Heart right ventricle (tissue), 16 donors: ENCODE results near the gene MZF1. TPM values are rescaled to one million over a fixed set of nuclear protein-coding genes. Genes with fewer than 3 reads are reported as not detected.

Experiments used
- ATAC-seq, 8 donors: fragments of 200-7000 bp; cut with Tn5 transposase; one replicate each; pipeline ENCODE4 v1.9.1; 2020; ENCODE audit warnings: mild to moderate bottlenecking in 8 of 8, moderate library complexity in 8 of 8, moderate number of reproducible peaks in 1 of 8
- DNase-seq, 2 donors: peaks; one replicate each; pipeline ENCODE4 v3.0.0-alpha.2; 2020
- H3K27ac ChIP-seq, 10 donors: fragments of 200-600 bp; sonication (generic) in 2 of 10; one replicate each; pipeline versions ENCODE4 v1.5.0 to v1.8.0; 2020 to 2022; ENCODE audit warnings: mild to moderate bottlenecking in 3 of 10
- H3K27me3 ChIP-seq, 7 donors: fragments of 200-600 bp; one replicate each; pipeline ENCODE4 v1.8.0; 2021 to 2022; ENCODE audit warnings: mild to moderate bottlenecking in 2 of 7
- H3K36me3 ChIP-seq, 9 donors: fragments of 200-600 bp; sonication (generic) in 1 of 9; one replicate each; pipeline versions ENCODE4 v1.5.0 to v1.8.0; 2020 to 2022; ENCODE audit warnings: mild to moderate bottlenecking in 2 of 9
- H3K4me1 ChIP-seq, 9 donors: fragments of 200-600 bp; sonication (generic) in 1 of 9; one replicate each; pipeline versions ENCODE4 v1.5.0 to v1.8.0; 2020 to 2022; ENCODE audit warnings: mild to moderate bottlenecking in 4 of 9
- H3K4me3 ChIP-seq, 10 donors: fragments of 200-600 bp; sonication (generic) in 2 of 10; one replicate each; pipeline versions ENCODE4 v1.5.0 to v1.8.0; 2020 to 2022; ENCODE audit warnings: mild to moderate bottlenecking in 7 of 10, moderate library complexity in 2 of 10
- H3K9me3 ChIP-seq, 11 donors: fragments of 200-600 bp in 10 of 11; sonication (generic) in 2 of 11; one replicate each; pipeline versions ENCODE4 v1.5.0 to v1.8.0; 2013 to 2022; ENCODE audit warnings: mild to moderate bottlenecking in 2 of 11, control low read depth in 1 of 11, moderate library complexity in 1 of 11
- WGBS, 2 donors: extraction: QIAGEN DNeasy Blood & Tissue Kit; methylation state at CpG; one replicate each; pipeline ENCODE4 v1.1.7; 2013; ENCODE audit warnings: inconsistent platforms in 1 of 2; 5-methylcytosine and 5-hydroxymethylcytosine counted together
- intact Hi-C, 10 donors: fragments of 100-400 bp; cut with DNase I; formaldehyde crosslinking; loops; one replicate each; pipeline versions ENCODE4 v1.11.1 to v1.14.2; 2022
- polyA plus RNA-seq, 2 donors: library from polyadenylated mRNA; stranded (reverse); fragments of 200-250 nt; gene quantifications; one replicate each; pipeline ENCODE4 v1.2.3, GENCODE V29; 2013
- total RNA-seq, 10 donors: library from RNA; stranded (reverse); fragmentation: NEBNext Ultra II Directional in 3 of 10; extraction: Animal tissue kit (Norgen Biotek cat#: 25700) in 3 of 10; gene quantifications; one replicate each; pipeline versions ENCODE4 v1.2.1 to v1.2.4, GENCODE V29; 2021 to 2023
- TF ChIP-seq, protein P1 (sequence below), 9 donors: fragments of 200-600 bp; sonication (generic) in 2 of 9; IDR thresholded peaks; one replicate each; pipeline versions ENCODE4 v1.5.0 to v1.8.0; 2021 to 2022; ENCODE audit warnings: antibody characterized with exemption in 9 of 9, mild to moderate bottlenecking in 5 of 9, moderate library complexity in 1 of 9
- donor health status: Arrhythmogenic right ventricular cardiomyopathy.
- donor health status: ischemic (EF 13 %, LVEDD 7.1; RV severe dilation, severe dysfunction).
- donor health status: healthy with polysubstance abuse.
- donor health status: DM: no; HTN: yes; CAD: no.
- donor health status: DM: no; HTN: no; CAD: no.
- donor health status: ischemic (EF 25% LVEDD 6.9; RV normal size, moderate dysfunction).
- donor health status: ischemic (EF 25% LVEDD 5.7; RV mildly dilated, moderate dysfunction).
- donor health status: healthy.
- donor health status: DM: yes; HTN: yes; CAD: no.
- donor health status: Ischemic cardiomyopathy.
- donor health status: ischemic (EF 35%, LVEDD 5.7; RV mildly dilated, moderate dysfunction).
- donor health status: nonischemic (EF 11% LVEDD 7.7; RV severe dilation, severe dysfunction).
- donor health status: DM: yes; HTN: yes; CAD: no.
- donor health status: PGD.
- donor health status: ischemic (EF 29% LVEDD 5.4; RV normal size, mild dysfunction).
- donor health status: nonischemic (EF 23%, LVEDD 6.1; RV moderate dilation, normal function).

Gene MZF1
- total and polyA plus RNA-seq, 12 donors, result 4.4 to 28.0 (median 8.3) TPM

DNA sequence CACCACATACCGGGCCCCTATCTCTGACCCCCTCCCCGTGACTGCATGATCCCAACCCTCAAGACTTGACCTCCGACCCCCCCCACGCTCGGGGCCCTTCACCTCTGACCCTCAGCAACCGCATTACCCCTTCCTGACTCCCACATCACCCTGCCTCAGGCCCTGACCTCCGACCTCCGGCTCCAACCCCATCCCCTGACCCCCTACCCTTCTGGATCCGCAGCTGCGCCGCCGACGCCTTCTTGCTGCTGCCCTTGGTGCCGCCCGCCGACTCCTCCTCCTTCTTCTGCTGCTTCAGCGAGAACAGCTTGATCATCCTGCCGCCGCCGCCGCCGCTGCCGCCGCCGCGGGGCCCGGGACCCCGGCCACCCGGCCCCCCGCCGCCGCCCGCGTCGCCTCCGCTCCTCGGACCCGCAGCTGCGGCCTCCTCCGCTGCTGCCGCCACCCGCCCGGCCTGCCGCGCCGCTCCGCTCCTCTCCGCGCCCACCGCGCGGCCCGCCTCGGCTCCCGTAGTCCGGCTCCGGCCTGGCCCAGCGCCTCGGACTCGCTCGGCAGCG lies 15.0 kb downstream of the MZF1 start, which contains the start of gene UBE2M:
Gene UBE2M, minus strand, starts transcription at position 546 of the 557 bp plus-strand sequence. Its CDS starts 230 bp downstream, at position 316.
- peak within 1 kb of the TSS; percentile 57 to 98 (median 76) for H3K4me3 ChIP-seq
- TF ChIP-seq, protein P1, sequence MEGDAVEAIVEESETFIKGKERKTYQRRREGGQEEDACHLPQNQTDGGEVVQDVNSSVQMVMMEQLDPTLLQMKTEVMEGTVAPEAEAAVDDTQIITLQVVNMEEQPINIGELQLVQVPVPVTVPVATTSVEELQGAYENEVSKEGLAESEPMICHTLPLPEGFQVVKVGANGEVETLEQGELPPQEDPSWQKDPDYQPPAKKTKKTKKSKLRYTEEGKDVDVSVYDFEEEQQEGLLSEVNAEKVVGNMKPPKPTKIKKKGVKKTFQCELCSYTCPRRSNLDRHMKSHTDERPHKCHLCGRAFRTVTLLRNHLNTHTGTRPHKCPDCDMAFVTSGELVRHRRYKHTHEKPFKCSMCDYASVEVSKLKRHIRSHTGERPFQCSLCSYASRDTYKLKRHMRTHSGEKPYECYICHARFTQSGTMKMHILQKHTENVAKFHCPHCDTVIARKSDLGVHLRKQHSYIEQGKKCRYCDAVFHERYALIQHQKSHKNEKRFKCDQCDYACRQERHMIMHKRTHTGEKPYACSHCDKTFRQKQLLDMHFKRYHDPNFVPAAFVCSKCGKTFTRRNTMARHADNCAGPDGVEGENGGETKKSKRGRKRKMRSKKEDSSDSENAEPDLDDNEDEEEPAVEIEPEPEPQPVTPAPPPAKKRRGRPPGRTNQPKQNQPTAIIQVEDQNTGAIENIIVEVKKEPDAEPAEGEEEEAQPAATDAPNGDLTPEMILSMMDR (IDR thresholded peaks at IDR 0.05), result no peak
- H3K9me3 ChIP-seq, result no peaks in the 10 kb centered on the region
- 0 to 1% methylated on average over 53 to 59 of the region's 62 CpGs for WGBS, 2 donors
- peaks cover 0 to 24% (median 11%) of the 10 kb centered on the region in 9 donors for H3K36me3 ChIP-seq
- ATAC-seq (no peak), DNase-seq (peak; percentile 62 to 63)
- H3K27me3 ChIP-seq, result peaks cover 0 to 21% (median 0%) of the 10 kb centered on the region in 7 donors
- H3K4me1 ChIP-seq, result peaks cover 37 to 76% (median 65%) of the 10 kb centered on the region in 9 donors
- peak within 1 kb of the TSS; percentile 98 to 100 (median 100) for H3K27ac ChIP-seq
- intact Hi-C loops, result no loop called here

DNA sequence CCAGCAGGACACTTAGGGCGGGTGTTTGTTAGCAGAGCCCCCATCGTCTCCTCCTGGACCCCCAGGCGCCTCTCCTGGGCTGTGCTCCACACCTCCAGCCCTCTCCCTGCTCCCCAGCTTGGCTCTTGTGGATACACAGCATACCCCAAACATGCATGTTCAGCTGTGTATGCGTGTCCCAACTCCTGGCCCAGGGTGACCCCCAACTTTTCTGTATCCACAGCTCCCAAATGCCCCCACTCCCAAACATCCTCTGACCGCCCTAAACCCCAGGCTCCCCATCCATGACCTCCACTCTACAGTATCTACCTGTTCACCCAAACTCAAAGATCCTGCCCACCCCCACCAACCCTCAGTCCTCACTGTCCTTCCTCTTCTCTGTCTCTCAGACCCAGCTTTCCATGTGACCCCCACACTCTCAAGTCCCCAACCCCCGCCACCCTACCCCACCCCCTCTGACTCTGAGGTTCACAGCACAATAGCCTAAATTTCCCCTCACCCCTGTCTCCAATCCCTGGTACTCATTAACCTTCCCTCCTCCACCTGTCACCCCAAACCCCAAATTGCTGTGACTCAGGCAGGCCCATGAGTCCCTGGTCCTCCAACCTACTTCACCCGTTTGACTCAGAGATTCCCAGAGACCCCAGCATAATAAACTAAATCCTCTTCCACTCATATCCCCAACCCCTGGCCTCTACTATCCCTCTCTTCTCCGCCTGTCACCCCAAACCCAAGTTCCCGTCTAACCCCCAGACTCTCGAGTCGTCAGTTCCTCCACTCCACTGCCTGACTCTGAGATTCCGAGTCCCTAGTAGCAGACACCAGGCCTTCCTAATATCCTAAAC lies 15.7 kb downstream of the MZF1 start:
- ATAC-seq (no peak), DNase-seq (no peak)
- Histone ChIP-seq H3K36me3 (peaks cover 0 to 31% (median 16%) of the 10 kb centered on the region in 9 donors), H3K9me3 (no peaks in the 10 kb centered on the region), H3K4me1 (peaks cover 30 to 73% (median 61%) of the 10 kb centered on the region in 9 donors), H3K4me3 (peak overlapping the region; percentile 57 to 98 (median 76)), H3K27ac (peak overlapping the region; percentile 86 to 100 (median 100)), H3K27me3 (peaks cover 0 to 14% (median 0%) of the 10 kb centered on the region in 7 donors)
- intact Hi-C loops, result no loop called here
- TF ChIP-seq, protein P1 (IDR thresholded peaks at IDR 0.05), result no peak
- WGBS, 2 donors, result 34 to 40% methylated on average over 12 of the region's 12 CpGs

DNA sequence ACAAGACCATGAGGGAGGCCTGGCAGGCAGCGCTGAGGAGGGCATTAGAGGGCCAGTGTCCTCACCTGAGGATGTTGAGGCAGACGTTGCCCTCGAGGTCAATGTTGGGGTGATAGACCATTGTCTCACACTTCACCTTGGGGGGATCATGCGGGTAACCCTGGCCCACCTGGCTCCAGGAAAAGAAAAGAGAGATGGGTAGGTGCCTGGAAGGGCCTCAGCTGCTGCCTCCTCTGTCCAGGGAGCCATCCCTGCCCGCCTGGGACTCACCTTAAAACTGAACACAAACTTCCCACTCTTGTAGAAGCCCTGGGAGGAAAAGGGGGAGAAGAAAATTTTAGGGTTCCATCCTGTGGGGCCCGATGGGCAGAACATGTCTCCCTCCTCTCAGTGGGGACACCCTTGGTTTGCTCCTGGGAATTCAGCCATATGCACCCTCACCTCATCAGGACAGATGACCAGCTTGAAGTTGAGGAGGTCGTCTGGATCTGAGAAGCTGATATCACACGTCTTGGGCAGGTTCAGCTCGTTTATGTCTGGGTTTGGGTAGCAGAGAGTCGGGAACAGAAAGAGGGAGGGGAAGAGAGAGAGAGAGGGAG lies 16.4 kb downstream of the MZF1 start:
- ATAC-seq, result no peak

More for the DNA sequence above, 16.4 kb downstream of the MZF1 start:
- H3K36me3 ChIP-seq, result peaks cover 0 to 38% (median 23%) of the 10 kb centered on the region in 9 donors
- peaks cover 24 to 66% (median 53%) of the 10 kb centered on the region in 9 donors for H3K4me1 ChIP-seq
- peak overlapping the region in 8 of 10 donors; percentile 14 to 100 (median 100) for H3K27ac ChIP-seq
- peaks cover 0 to 7% (median 0%) of the 10 kb centered on the region in 7 donors for H3K27me3 ChIP-seq
- TF ChIP-seq, protein P1 (IDR thresholded peaks at IDR 0.05), result no peak
- WGBS, 2 donors, result 64 to 65% methylated on average over 10 of the region's 10 CpGs
- intact Hi-C loops, result no loop called here
- no peaks in the 10 kb centered on the region for H3K9me3 ChIP-seq
- DNase-seq, result no peak
- H3K4me3 ChIP-seq, result peak overlapping the region in 9 of 10 donors; percentile 59 to 98 (median 77)
